GM21576 (cell line): ENCODE data around the gene ZFYVE27.

ENCODE experiments used
- ATAC-seq: cut with Tn5 transposase; IDR thresholded peaks from one replicate; pipeline ENCODE4 v1.9.1; 2021; ENCODE audit warnings: mild to moderate bottlenecking, moderate library complexity; ENCODE audit not compliant: unreplicated experiment

Gene ZFYVE27

GRCh38 chr10:97785731-97786130, 48.8 kb downstream of the ZFYVE27 start:
- ATAC-seq = no peak

- ATAC-seq = no peak
Measured at GRCh38 chr10:97788552-97789442, 51.9 kb downstream of the ZFYVE27 start.

- no peak for ATAC-seq
Measured at GRCh38 chr10:97789770-97790397, 53.0 kb downstream of the ZFYVE27 start.

- no peak for ATAC-seq
Measured at GRCh38 chr10:97791824-97792721, 55.1 kb downstream of the ZFYVE27 start.

- no peak for ATAC-seq
Measured at GRCh38 chr10:97795886-97796285, 59.0 kb downstream of the ZFYVE27 start.

- ATAC-seq = no peak
Measured at GRCh38 chr10:97796651-97797050, 59.7 kb downstream of the ZFYVE27 start.

- ATAC-seq = no peak
Measured at GRCh38 chr10:97798958-97799610, 62.2 kb downstream of the ZFYVE27 start.

GRCh38 chr10:97800474-97800873, 63.5 kb downstream of the ZFYVE27 start:
- no peak for ATAC-seq

GRCh38 chr10:97801422-97801821, 64.5 kb downstream of the ZFYVE27 start:
- no peak for ATAC-seq

- no peak for ATAC-seq
Measured at GRCh38 chr10:97805096-97805884, 68.4 kb downstream of the ZFYVE27 start.

- ATAC-seq = no peak
Measured at GRCh38 chr10:97805949-97806348, 69.0 kb downstream of the ZFYVE27 start.

- ATAC-seq = no peak
Measured at GRCh38 chr10:97810446-97810845, 73.5 kb downstream of the ZFYVE27 start.
